GM21390 (cell line): Measurements from ENCODE around the gene SCNN1A.

ENCODE experiments used
- ATAC-seq: cut with Tn5 transposase; IDR thresholded peaks from one replicate; pipeline ENCODE4 v1.9.1; 2021; ENCODE audit not compliant: unreplicated experiment

Gene SCNN1A

DNA sequence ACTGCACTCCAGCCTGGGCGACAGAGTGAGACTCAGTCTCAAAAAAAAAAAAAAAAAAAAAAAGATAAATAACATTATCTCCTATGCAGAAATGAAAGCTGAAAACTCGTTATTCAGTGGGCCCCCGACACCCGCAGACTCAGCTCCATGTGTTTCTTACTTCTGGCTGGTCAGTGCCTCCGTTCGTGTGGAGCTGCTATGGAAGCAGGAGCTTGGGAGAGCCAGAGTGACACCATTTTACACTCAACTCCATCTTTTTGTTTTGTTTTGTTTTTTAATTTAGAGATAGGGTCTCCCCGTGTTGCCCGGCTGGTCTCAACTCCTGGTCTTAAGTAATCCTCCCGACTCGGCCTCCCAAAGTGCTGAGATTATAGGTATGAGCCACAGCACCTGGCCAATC is 78.2 kb downstream of the SCNN1A start:
- no peak for ATAC-seq
